HG03575 (cell line): ENCODE measurements around the gene MAP3K14.

Experiments
- ATAC-seq: cut with Tn5 transposase; IDR thresholded peaks from one replicate; pipeline ENCODE4 v1.9.1; 2021; ENCODE audit not compliant: unreplicated experiment, insufficient number of reproducible peaks, low FRiP score; ENCODE audit errors: extremely low read depth

The MAP3K14 gene

GRCh38 chr17:45247429-45248131 is 69.2 kb downstream of the MAP3K14 start:
- no peak for ATAC-seq

GRCh38 chr17:45246861-45247428 is 69.9 kb downstream of the MAP3K14 start:
- ATAC-seq = no peak

GRCh38 chr17:45246338-45246737 is 70.5 kb downstream of the MAP3K14 start:
- no peak for ATAC-seq

- ATAC-seq = no peak
Measured at GRCh38 chr17:45244725-45245656, 71.8 kb downstream of the MAP3K14 start.

- ATAC-seq = no peak
Measured at GRCh38 chr17:45243750-45244149, 73.1 kb downstream of the MAP3K14 start.

- ATAC-seq = no peak
Measured at GRCh38 chr17:45242029-45242414, 74.8 kb downstream of the MAP3K14 start.

GRCh38 chr17:45241328-45242028 is 75.3 kb downstream of the MAP3K14 start:
- no peak for ATAC-seq

GRCh38 chr17:45240905-45241327 is 75.9 kb downstream of the MAP3K14 start:
- no peak for ATAC-seq

GRCh38 chr17:45238155-45238774 is 78.6 kb downstream of the MAP3K14 start:
- no peak for ATAC-seq

- no peak for ATAC-seq
Measured at GRCh38 chr17:45237686-45238085, 79.1 kb downstream of the MAP3K14 start.

- no peak for ATAC-seq
Measured at GRCh38 chr17:45236282-45236606, 80.6 kb downstream of the MAP3K14 start.

- no peak for ATAC-seq
Measured at GRCh38 chr17:45235416-45236281, 81.2 kb downstream of the MAP3K14 start.

- no peak for ATAC-seq
Measured at GRCh38 chr17:45234641-45235415, 82.0 kb downstream of the MAP3K14 start.

GRCh38 chr17:45233423-45233924 is 83.3 kb downstream of the MAP3K14 start:
- no peak for ATAC-seq

- ATAC-seq = no peak
Measured at GRCh38 chr17:45232514-45233422, 84.1 kb downstream of the MAP3K14 start.

GRCh38 chr17:45231481-45232116 is 85.2 kb downstream of the MAP3K14 start:
- no peak for ATAC-seq
